Neuronal stem cell (in vitro differentiated cells): ENCODE data around the gene NUP160.
"Not testable (repeated sequence)": the region's sequence is repeated elsewhere in the genome, so short reads cannot be mapped to it uniquely, and the experiment has no call there.

Experiments used
- DNase-seq: peaks from one replicate; pipeline ENCODE4 v3.0.0-alpha.2; 2013; ENCODE audit warnings: low spot score
- H2AFZ ChIP-seq: one replicate; pipeline ENCODE4 v1.6.1; 2013; ENCODE audit warnings: mild to moderate bottlenecking, low read length, inconsistent platforms
- H2AK5ac ChIP-seq: 2 replicates; pipeline ENCODE4 v1.6.1; 2013; ENCODE audit warnings: low read depth, mild to moderate bottlenecking, inconsistent platforms, low read length, moderate library complexity, mixed read lengths
- H2BK120ac ChIP-seq: 2 replicates; pipeline ENCODE4 v1.6.1; 2013; ENCODE audit warnings: low read depth, mild to moderate bottlenecking, inconsistent platforms, low read length, moderate library complexity, mixed read lengths
- H2BK12ac ChIP-seq: one replicate; pipeline ENCODE4 v1.6.1; 2013; ENCODE audit warnings: low read length, inconsistent platforms
- H2BK15ac ChIP-seq: 2 replicates; pipeline ENCODE4 v1.6.1; 2013; ENCODE audit warnings: mild to moderate bottlenecking, low read length, inconsistent platforms, mixed read lengths
- H2BK5ac ChIP-seq: one replicate; pipeline ENCODE4 v1.6.1; 2013; ENCODE audit warnings: inconsistent platforms, mild to moderate bottlenecking, low read length, moderate library complexity
- H3K14ac ChIP-seq: one replicate; pipeline ENCODE4 v1.6.1; 2013; ENCODE audit warnings: low read length, inconsistent platforms
- H3K18ac ChIP-seq: 2 replicates; pipeline ENCODE4 v1.6.1; 2013; ENCODE audit warnings: low read length, inconsistent platforms
- H3K23ac ChIP-seq: 2 replicates; pipeline ENCODE4 v1.6.1; 2013; ENCODE audit warnings: low read depth, mild to moderate bottlenecking, mixed read lengths, low read length, inconsistent platforms; ENCODE audit not compliant: poor library complexity
- H3K27ac ChIP-seq: replicated peaks from 3 replicates; pipeline ENCODE4 v1.5.1; 2013; ENCODE audit warnings: low read length, inconsistent platforms
- H3K27me3 ChIP-seq, 3 experiments: 2 replicates each; pipeline ENCODE4 v1.6.1; 2013; ENCODE audit warnings: low read length in 3 of 3, mild to moderate bottlenecking in 2 of 3, inconsistent platforms in 1 of 3, low read depth in 1 of 3, mixed read lengths in 1 of 3, moderate library complexity in 1 of 3; ENCODE audit not compliant: control insufficient read depth in 3 of 3, insufficient read depth in 3 of 3
- H3K36me3 ChIP-seq, 2 donors: replicated peaks in 1 of 2; 2 replicates each; pipeline ENCODE4 v1.6.1; 2013; ENCODE audit warnings: low read length in 2 of 2; ENCODE audit not compliant: control insufficient read depth in 2 of 2, insufficient read depth in 2 of 2
- H3K4ac ChIP-seq: 2 replicates; pipeline ENCODE4 v1.6.1; 2013; ENCODE audit warnings: inconsistent platforms, mild to moderate bottlenecking, low read length, moderate library complexity
- H3K4me1 ChIP-seq, 2 donors: 1 replicate in 1 of 2; 2 replicates in 1 of 2; pipeline ENCODE4 v1.6.1; 2013; ENCODE audit warnings: low read length in 2 of 2, low read depth in 1 of 2; ENCODE audit not compliant: control insufficient read depth in 2 of 2, insufficient read depth in 1 of 2
- H3K4me2 ChIP-seq: one replicate; pipeline ENCODE4 v1.6.1; 2013; ENCODE audit warnings: mild to moderate bottlenecking, low read length, inconsistent platforms; ENCODE audit not compliant: insufficient read depth, poor library complexity, severe bottlenecking
- H3K4me3 ChIP-seq, 2 donors: 2 replicates each; pipeline ENCODE4 v1.5.1; 2013; ENCODE audit warnings: low read length in 2 of 2, mild to moderate bottlenecking in 2 of 2, inconsistent platforms in 1 of 2, moderate library complexity in 1 of 2
- H3K79me1 ChIP-seq: one replicate; pipeline ENCODE4 v1.6.1; 2013; ENCODE audit warnings: low read depth, mild to moderate bottlenecking, inconsistent platforms, low read length, moderate library complexity
- H3K9ac ChIP-seq: one replicate; pipeline ENCODE4 v1.6.1; 2013; ENCODE audit warnings: mild to moderate bottlenecking, low read depth, low read length, inconsistent platforms; ENCODE audit not compliant: poor library complexity
- H3K9me3 ChIP-seq, 2 donors: replicated peaks in 1 of 2; 2 replicates each; pipeline versions ENCODE3 to v1.6.1; 2013; ENCODE audit warnings: low read length in 2 of 2, mild to moderate bottlenecking in 2 of 2, inconsistent platforms in 1 of 2, low read depth in 1 of 2, mixed read lengths in 1 of 2, moderate library complexity in 1 of 2; ENCODE audit not compliant: control insufficient read depth in 2 of 2, insufficient read depth in 1 of 2
- H4K8ac ChIP-seq: one replicate; pipeline ENCODE4 v1.6.1; 2013; ENCODE audit warnings: low read depth, mild to moderate bottlenecking, inconsistent platforms, low read length, moderate library complexity
- H4K91ac ChIP-seq: one replicate; pipeline ENCODE4 v1.6.1; 2013; ENCODE audit warnings: low read length, low read depth, mild to moderate bottlenecking, inconsistent platforms; ENCODE audit not compliant: poor library complexity
- WGBS, 2 donors: extraction: QIAGEN DNeasy Blood & Tissue Kit; methylation state at CpG; one replicate each; pipeline ENCODE4 v1.1.7; 2013; ENCODE audit warnings: missing lambda C conversion rate in 2 of 2, mixed read lengths in 1 of 2; ENCODE audit not compliant: insufficient read length in 2 of 2, insufficient replicate concordance in 1 of 2; ENCODE audit errors: extremely low coverage in 2 of 2; 5-methylcytosine and 5-hydroxymethylcytosine counted together

Gene NUP160

DNA sequence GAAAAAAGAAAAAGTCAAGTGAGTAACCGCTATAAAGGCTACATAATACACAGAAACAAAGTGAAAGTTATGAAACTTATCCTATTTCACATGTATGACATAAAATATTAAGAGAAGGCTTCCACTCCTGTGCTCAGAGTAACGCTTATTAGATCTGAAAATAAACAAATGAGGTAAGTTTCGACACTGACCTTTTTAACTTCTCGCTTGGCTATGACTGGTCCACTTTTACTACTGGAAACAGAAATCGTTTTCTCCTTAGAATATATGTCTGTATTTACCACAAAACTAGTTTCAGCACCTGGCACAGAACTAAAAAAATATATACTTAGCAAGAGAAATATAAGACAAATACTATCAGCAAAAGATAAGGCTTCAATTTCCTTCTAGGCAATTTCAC lies 97.4 kb downstream of the NUP160 start:
- Histone ChIP-seq H2BK5ac (no peak overlapping the region), H3K9me3 (peaks cover 0 to 2% of the 10 kb centered on the region in 2 donors), H3K4me2 (no peak overlapping the region), H3K4me1 (no peaks in the 10 kb centered on the region), H3K14ac (no peak overlapping the region), H2AK5ac (no peak overlapping the region), H3K9ac (no peak overlapping the region), H3K23ac (no peak overlapping the region), H3K36me3 (peaks cover 46 to 96% of the 10 kb centered on the region in 2 donors), H2BK15ac (no peak overlapping the region), H2BK12ac (no peak overlapping the region), H3K79me1 (no peaks in the 10 kb centered on the region), H2AFZ (no peak overlapping the region), H3K18ac (no peak overlapping the region), H4K91ac (no peak overlapping the region), H3K27ac (no peak overlapping the region), H3K4ac (no peak overlapping the region), H2BK120ac (no peak overlapping the region), H3K4me3 (no peak overlapping the region), H3K27me3 (no peaks in the 10 kb centered on the region), H4K8ac (no peak overlapping the region)
- no CpG with 5 or more reads among the region's 5 CpGs for WGBS, 2 donors
- DNase-seq: no peak

DNA sequence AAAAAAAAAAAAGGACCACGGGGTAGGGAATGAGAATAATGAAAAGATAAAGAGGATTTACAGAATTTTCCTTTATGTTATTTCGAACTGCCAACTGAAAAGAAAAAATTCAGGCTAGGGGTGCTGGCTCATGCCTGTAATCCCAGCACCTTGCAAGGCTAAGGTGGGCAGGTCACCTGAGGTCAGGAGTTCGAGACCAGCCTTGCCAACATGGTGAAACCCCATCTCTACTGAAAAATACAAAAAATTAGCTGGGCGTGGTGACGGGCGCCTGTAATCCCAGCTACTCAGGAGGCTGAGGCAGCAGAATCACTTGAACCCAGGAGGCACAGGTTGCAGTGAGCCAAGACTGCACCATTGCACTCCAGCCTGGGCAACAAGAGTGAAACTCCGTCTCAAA lies 105.7 kb downstream of the NUP160 start:
- not testable (repeated sequence) for H3K23ac ChIP-seq, H3K79me1 ChIP-seq, H2BK15ac ChIP-seq, DNase-seq, H3K4me1 ChIP-seq, H3K9me3 ChIP-seq, H3K14ac ChIP-seq, H3K27ac ChIP-seq, H3K27me3 ChIP-seq, H2AK5ac ChIP-seq, H2BK5ac ChIP-seq, H3K18ac ChIP-seq, H3K4me2 ChIP-seq, H3K4me3 ChIP-seq, H3K4ac ChIP-seq, H2AFZ ChIP-seq, H3K9ac ChIP-seq, H2BK12ac ChIP-seq, H2BK120ac ChIP-seq, H4K8ac ChIP-seq, H4K91ac ChIP-seq
- H3K36me3 ChIP-seq: peaks cover 37 to 100% of the 10 kb centered on the region in 2 donors
- WGBS, 2 donors: no CpG with 5 or more reads among the region's 7 CpGs

DNA sequence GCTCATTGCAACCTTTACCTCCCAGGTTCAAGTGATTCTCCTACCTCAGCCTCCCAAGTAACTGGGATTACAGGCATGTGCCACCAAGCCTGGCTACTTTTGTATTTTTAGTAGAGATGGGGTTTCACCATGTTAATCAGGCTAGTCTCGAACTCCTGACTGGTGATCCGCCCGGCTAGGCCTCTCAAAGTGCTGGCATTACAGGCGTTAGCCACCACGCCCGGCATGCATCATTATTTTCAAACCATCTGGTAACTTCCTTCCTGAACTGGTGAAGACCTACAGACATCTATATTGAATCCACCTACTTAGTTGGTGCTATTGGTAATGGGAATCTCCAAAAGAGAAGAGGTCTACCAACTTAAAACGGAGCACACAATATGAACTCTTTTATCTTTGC lies 110.3 kb downstream of the NUP160 start:
- not testable (repeated sequence) for H2BK12ac ChIP-seq, H3K27ac ChIP-seq, H3K9me3 ChIP-seq, H2AK5ac ChIP-seq, H3K27me3 ChIP-seq, H3K4ac ChIP-seq, H3K23ac ChIP-seq, H2BK15ac ChIP-seq, DNase-seq, H3K4me2 ChIP-seq, H2AFZ ChIP-seq, H3K4me1 ChIP-seq, H3K18ac ChIP-seq, H3K79me1 ChIP-seq, H4K91ac ChIP-seq, H2BK5ac ChIP-seq, H3K14ac ChIP-seq, H4K8ac ChIP-seq, H2BK120ac ChIP-seq, H3K9ac ChIP-seq, H3K4me3 ChIP-seq
- no CpG with 5 or more reads among the region's 7 CpGs for WGBS, 2 donors
- peaks cover 17 to 97% of the 10 kb centered on the region in 2 donors for H3K36me3 ChIP-seq

DNA sequence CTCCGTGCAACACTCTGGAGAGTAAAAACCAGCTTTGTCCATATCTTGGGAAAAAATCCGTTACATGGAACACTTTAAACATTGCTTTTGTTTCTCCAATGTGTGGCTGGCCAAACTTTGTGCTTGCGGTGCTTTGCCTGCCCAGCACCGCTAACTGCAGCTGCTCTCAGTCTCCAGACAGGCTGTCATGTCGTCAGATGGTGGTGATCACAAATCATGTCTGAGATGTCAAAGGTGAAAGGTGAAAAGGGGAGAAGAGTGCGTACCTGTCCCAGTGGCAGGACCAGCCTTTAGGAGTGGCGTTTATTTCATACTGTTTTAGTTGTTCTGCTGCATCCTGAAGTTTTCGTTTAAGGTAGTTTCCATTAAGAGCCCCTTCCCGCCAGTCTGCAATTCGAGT lies 115.9 kb downstream of the NUP160 start:
- no peak for DNase-seq
- Histone ChIP-seq H3K4me1 (peaks cover 0 to 4% of the 10 kb centered on the region in 2 donors), H3K27me3 (no peaks in the 10 kb centered on the region), H3K18ac (no peak overlapping the region), H3K23ac (no peak overlapping the region), H3K14ac (no peak overlapping the region), H2BK5ac (no peak overlapping the region), H3K27ac (peak overlapping the region; percentile 3), H3K36me3 (peaks cover 25 to 98% of the 10 kb centered on the region in 2 donors), H4K8ac (no peak overlapping the region), H3K4ac (no peak overlapping the region), H3K9me3 (no peaks in the 10 kb centered on the region), H2AK5ac (no peak overlapping the region), H2BK15ac (no peak overlapping the region), H3K4me2 (no peak overlapping the region), H3K79me1 (no peaks in the 10 kb centered on the region), H3K4me3 (no peak overlapping the region), H2BK12ac (no peak overlapping the region), H4K91ac (no peak overlapping the region), H2AFZ (no peak overlapping the region), H2BK120ac (no peak overlapping the region), H3K9ac (no peak overlapping the region)
- WGBS, 2 donors: no CpG with 5 or more reads among the region's 10 CpGs
